ENCODE results near the gene MAML3. TPM values are rescaled to one million over a fixed set of nuclear protein-coding genes. Genes with fewer than 3 reads are reported as not detected.

MAML3 gene
- total RNA-seq, 2 experiments from 2014 or later, result 2.5 to 2.9 TPM

GRCh38 chr4:139728840-139729239 lies 425.1 kb downstream of the MAML3 start:
- no peaks in the 10 kb centered on the region for H3K36me3 ChIP-seq (ENCODE audit: insufficient read depth, low read length)
- TF ChIP-seq CTCF (IDR thresholded peaks at IDR 0.05), result no peak
- CTCF ChIA-PET, result no interaction called here
- H3K36me3 Mint-ChIP-seq (ENCODE audit: low read depth), result peaks cover 4% of the 10 kb centered on the region
- intact Hi-C loops (cut with DNase I, micrococcal nuclease), result no loop called here
- no peaks in the 10 kb centered on the region for H3K4me1 ChIP-seq (ENCODE audit: insufficient read depth, low read length)
- no peaks in the 10 kb centered on the region for H3K9me3 Mint-ChIP-seq
- no peaks in the 10 kb centered on the region for H3K27me3 ChIP-seq (ENCODE audit: control insufficient read depth in 1 of 2, insufficient read depth in 2 of 2, low read length in 2 of 2)
- H3K27me3 Mint-ChIP-seq, result peaks cover 2% of the 10 kb centered on the region
- DNase-seq (no peak), ATAC-seq (ENCODE audit: poor library complexity) (no peak)
- H3K4me1 Mint-ChIP-seq (ENCODE audit: low read depth), result no peaks in the 10 kb centered on the region
- no peak overlapping the region for H3K27ac ChIP-seq (ENCODE audit: low read depth in 1 of 2, low read length in 2 of 2)
- H3K27ac Mint-ChIP-seq, result no peak overlapping the region
- H3K9me3 ChIP-seq (ENCODE audit: control insufficient read depth in 1 of 2, insufficient read depth in 1 of 2, low read length in 2 of 2), result no peaks in the 10 kb centered on the region
- H3K4me3 Mint-ChIP-seq, result no peak overlapping the region
- no peak overlapping the region for H3K4me3 ChIP-seq (ENCODE audit: low read length)
- POLR2A ChIA-PET, result no interaction called here

- intact Hi-C loops (cut with DNase I, micrococcal nuclease), result no loop called here
- no peaks in the 10 kb centered on the region for H3K9me3 Mint-ChIP-seq
- Histone ChIP-seq H3K4me3 (ENCODE audit: low read length) (no peak overlapping the region), H3K36me3 (ENCODE audit: insufficient read depth, low read length) (no peaks in the 10 kb centered on the region), H3K27ac (ENCODE audit: low read depth in 1 of 2, low read length in 2 of 2) (no peak overlapping the region), H3K9me3 (ENCODE audit: control insufficient read depth in 1 of 2, insufficient read depth in 1 of 2, low read length in 2 of 2) (no peaks in the 10 kb centered on the region), H3K4me1 (ENCODE audit: insufficient read depth, low read length) (no peaks in the 10 kb centered on the region), H3K27me3 (ENCODE audit: control insufficient read depth in 1 of 2, insufficient read depth in 2 of 2, low read length in 2 of 2) (no peaks in the 10 kb centered on the region)
- ATAC-seq (ENCODE audit: poor library complexity) (no peak), DNase-seq (no peak)
- no peak overlapping the region for H3K27ac Mint-ChIP-seq
- ChIA-PET CTCF (no interaction called here), POLR2A (no interaction called here)
- peaks cover 4% of the 10 kb centered on the region for H3K36me3 Mint-ChIP-seq (ENCODE audit: low read depth)
- H3K4me1 Mint-ChIP-seq (ENCODE audit: low read depth), result no peaks in the 10 kb centered on the region
- H3K27me3 Mint-ChIP-seq, result no peaks in the 10 kb centered on the region
- TF ChIP-seq CTCF (IDR thresholded peaks at IDR 0.05), result no peak
- no peak overlapping the region for H3K4me3 Mint-ChIP-seq
Measured at GRCh38 chr4:139728146-139728545, 425.8 kb downstream of the MAML3 start.

- no peaks in the 10 kb centered on the region for H3K4me1 ChIP-seq (ENCODE audit: insufficient read depth, low read length)
- CTCF ChIA-PET, result no interaction called here
- no peak overlapping the region for H3K27ac ChIP-seq (ENCODE audit: low read depth in 1 of 2, low read length in 2 of 2)
- no peaks in the 10 kb centered on the region for H3K27me3 Mint-ChIP-seq
- TF ChIP-seq CTCF (IDR thresholded peaks at IDR 0.05), result no peak
- H3K36me3 Mint-ChIP-seq (ENCODE audit: low read depth), result peaks cover 4% of the 10 kb centered on the region
- no peak overlapping the region for H3K4me3 Mint-ChIP-seq
- no peaks in the 10 kb centered on the region for H3K36me3 ChIP-seq (ENCODE audit: insufficient read depth, low read length)
- ATAC-seq (ENCODE audit: poor library complexity) (no peak), DNase-seq (no peak)
- H3K4me3 ChIP-seq (ENCODE audit: low read length), result no peak overlapping the region
- no peak overlapping the region for H3K27ac Mint-ChIP-seq
- H3K9me3 ChIP-seq (ENCODE audit: control insufficient read depth in 1 of 2, insufficient read depth in 1 of 2, low read length in 2 of 2), result no peaks in the 10 kb centered on the region
- H3K27me3 ChIP-seq (ENCODE audit: control insufficient read depth in 1 of 2, insufficient read depth in 2 of 2, low read length in 2 of 2), result no peaks in the 10 kb centered on the region
- no peaks in the 10 kb centered on the region for H3K4me1 Mint-ChIP-seq (ENCODE audit: low read depth)
- intact Hi-C loops (cut with DNase I, micrococcal nuclease), result no loop called here
- H3K9me3 Mint-ChIP-seq, result no peaks in the 10 kb centered on the region
- POLR2A ChIA-PET, result no interaction called here
Measured at GRCh38 chr4:139726615-139727014, 427.4 kb downstream of the MAML3 start.

All from CD4-positive, alpha-beta T cell (primary cell).